Spleen (tissue), 7 donors: ENCODE data around the gene PRKCD.

Source experiments
- CTCF ChIP-seq, 11 experiments: fragments of 200-600 bp in 7 of 11; fragments of 450-650 bp in 4 of 11; sonication (generic) in 4 of 11; IDR thresholded peaks in 8 of 11; conservative IDR thresholded peaks in 3 of 11; 1 replicate in 7 of 11; 2 replicates in 4 of 11; pipeline versions ENCODE4 v1.4.0 to v1.8.0; 2016 to 2021; ENCODE audit warnings: antibody characterized with exemption in 11 of 11, inconsistent platforms in 4 of 11, mild to moderate bottlenecking in 1 of 11
- POLR2A ChIP-seq, 3 donors: fragments of 450-650 bp; IDR thresholded peaks; one replicate each; pipeline ENCODE4 v1.5.1; 2017; ENCODE audit warnings: antibody characterized with exemption in 3 of 3, mild to moderate bottlenecking in 1 of 3
- POLR2AphosphoS5 ChIP-seq, 3 donors: sonication (generic); formaldehyde crosslinking; IDR thresholded peaks; one replicate each; pipeline ENCODE4 v1.5.1; 2017; ENCODE audit warnings: antibody characterized with exemption in 3 of 3
- donor health status: DM: no; HTN: no; CAD: no; lungs with moderate emphysema.
- donor health status: DM: no; HTN: no; CAD: no.
- donor health status: DM: no; HTN: no; CAD: no.

GRCh38 chr3:53171827-53172505 is 11.0 kb downstream of the PRKCD start:
- TF ChIP-seq POLR2AphosphoS5 (IDR thresholded peaks at IDR 0.05) (peak in 2 of 3 donors; percentile 41 to 52), CTCF (IDR thresholded peaks at IDR 0.05 in 8 of 11, conservative IDR thresholded peaks at IDR 0.05 in 3 of 11) (no peak), POLR2A (IDR thresholded peaks at IDR 0.05) (no peak)
